Amniotic stem cell (primary cell): ENCODE results near the gene PCDHA4.
A peak's percentile ranks its signal among the peaks of the same experiment; 100 is the strongest.
"Not testable (repeated sequence)": the region's sequence is repeated elsewhere in the genome, so short reads cannot be mapped to it uniquely, and the experiment has no call there.

Experiments
- DNase-seq: peaks from one replicate; lab custom pipeline; 2025; lab: John Stamatoyannopoulos, UW

PCDHA4 gene

GRCh38 chr5:140821375-140822280 lies 14.8 kb downstream of the PCDHA4 start, which contains the start of gene PCDHA5:
Gene PCDHA5 (plus strand): TSS chr5:140821613.
- peak; percentile 3 for DNase-seq

GRCh38 chr5:140822281-140822629 lies 15.4 kb downstream of the PCDHA4 start:
- no peak for DNase-seq

DNA sequence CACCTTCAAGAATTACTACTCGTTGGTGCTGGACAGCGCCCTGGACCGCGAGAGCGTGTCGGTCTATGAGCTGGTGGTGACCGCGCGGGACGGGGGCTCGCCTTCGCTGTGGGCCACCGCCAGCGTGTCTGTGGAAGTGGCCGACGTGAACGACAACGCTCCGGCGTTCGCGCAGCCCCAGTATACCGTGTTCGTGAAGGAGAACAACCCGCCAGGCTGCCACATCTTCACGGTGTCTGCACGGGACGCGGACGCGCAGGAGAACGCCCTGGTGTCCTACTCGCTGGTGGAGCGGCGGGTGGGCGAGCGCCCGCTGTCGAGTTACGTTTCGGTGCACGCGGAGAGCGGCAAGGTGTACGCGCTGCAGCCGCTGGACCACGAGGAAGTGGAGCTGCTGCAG lies 16.1 kb downstream of the PCDHA4 start:
- DNase-seq, result not testable (repeated sequence)

DNA sequence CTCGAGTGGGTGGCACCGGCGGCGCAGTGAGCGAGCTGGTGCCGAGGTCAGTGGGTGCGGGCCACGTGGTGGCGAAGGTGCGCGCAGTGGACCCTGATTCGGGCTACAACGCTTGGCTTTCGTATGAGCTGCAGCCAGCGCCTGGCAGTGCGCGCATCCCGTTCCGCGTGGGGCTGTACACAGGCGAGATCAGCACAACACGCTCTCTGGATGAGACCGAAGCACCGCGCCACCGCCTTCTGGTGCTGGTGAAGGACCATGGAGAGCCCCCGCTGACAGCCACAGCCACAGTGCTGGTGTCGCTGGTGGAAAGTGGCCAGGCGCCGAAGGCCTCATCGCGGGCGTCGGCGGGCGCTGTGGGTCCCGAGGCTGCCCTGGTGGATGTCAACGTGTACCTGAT lies 16.6 kb downstream of the PCDHA4 start:
- DNase-seq, result no peak

DNA sequence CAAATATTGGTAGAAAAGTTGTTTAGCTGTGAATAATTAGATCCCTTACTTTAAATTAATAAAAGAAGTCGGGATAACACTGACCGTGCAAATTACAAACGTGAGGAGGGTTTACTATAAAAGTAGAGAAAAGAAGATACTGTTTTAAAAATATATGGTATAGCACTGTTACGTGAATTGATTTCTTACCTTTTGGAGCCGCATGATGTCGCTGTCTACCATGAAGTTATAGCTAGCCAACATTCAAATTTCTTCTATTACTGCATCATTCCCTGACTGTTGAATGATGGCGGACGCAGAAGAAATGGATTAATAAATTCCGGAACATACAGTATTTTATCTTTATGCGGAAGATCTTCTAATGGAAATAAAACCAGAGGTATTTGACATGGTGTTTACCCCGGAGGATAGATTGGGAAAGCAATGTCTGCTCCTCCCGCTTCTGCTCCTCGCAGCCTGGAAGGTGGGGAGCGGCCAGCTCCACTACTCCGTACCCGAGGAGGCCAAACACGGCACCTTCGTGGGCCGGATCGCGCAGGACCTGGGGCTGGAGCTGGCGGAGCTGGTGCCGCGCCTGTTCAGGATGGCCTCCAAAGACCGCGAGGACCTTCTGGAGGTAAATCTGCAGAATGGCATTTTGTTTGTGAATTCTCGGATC lies 21.0 kb downstream of the PCDHA4 start, which contains the start of gene PCDHA6:
Gene PCDHA6 (plus strand): TSS at position 257 of the 658 bp plus-strand sequence. CDS start 132 bp downstream, at position 389.
- DNase-seq, result no peak

GRCh38 chr5:140828362-140828737 lies 21.5 kb downstream of the PCDHA4 start:
- DNase-seq, result no peak

- DNase-seq, result not testable (repeated sequence)
These were observed 22.9 kb downstream of the PCDHA4 start for GRCh38 chr5:140829511-140830501.

DNA sequence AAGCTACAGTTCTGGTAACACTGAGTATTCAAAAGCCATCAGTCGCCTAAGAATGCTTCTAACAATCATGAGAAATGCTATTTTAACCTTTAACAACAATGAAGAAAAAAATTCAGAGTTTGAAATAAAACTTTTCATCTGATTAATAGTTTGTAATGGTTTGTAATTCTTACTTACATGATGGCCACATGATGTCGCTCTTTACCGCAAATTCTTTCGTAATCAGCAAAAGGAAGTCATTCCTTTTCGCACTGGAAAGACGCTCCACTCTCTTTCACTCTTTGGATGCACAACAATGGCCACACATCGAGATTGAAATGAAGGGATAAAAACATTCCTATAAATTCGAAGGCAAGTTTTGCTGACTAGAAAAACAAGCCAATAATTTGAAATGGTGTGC lies 27.1 kb downstream of the PCDHA4 start, which contains the start of gene PCDHA7:
Gene PCDHA7 (plus strand): TSS at position 277 of the 400 bp plus-strand sequence. CDS start 115 bp downstream, at position 392.
- no peak for DNase-seq

GRCh38 chr5:140834439-140835008 lies 27.7 kb downstream of the PCDHA4 start:
- DNase-seq, result not testable (repeated sequence)

DNA sequence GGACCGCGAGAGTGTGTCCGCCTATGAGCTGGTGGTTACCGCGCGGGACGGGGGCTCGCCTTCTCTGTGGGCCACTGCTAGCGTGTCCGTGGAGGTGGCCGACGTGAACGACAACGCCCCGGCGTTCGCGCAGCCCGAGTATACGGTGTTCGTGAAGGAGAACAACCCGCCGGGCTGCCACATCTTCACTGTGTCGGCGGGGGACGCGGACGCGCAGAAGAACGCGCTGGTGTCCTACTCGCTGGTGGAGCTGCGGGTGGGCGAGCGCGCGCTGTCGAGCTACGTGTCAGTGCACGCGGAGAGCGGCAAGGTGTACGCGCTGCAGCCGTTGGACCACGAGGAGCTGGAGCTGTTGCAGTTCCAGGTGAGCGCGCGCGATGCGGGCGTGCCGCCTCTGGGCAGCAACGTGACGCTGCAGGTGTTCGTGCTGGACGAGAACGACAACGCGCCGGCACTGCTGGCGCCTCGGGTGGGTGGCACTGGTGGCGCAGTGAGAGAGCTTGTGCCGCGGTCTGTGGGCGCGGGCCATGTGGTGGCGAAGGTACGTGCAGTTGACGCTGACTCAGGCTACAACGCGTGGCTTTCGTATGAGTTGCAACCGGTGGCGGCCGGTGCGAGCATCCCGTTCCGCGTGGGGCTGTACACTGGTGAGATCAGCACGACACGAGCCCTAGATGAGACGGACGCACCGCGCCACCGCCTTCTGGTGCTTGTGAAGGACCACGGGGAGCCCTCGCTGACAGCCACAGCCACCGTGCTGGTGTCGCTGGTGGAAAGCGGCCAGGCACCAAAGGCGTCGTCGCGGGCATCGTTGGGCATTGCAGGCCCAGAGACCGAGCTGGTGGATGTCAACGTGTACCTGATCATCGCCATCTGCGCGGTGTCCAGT lies 29.0 kb downstream of the PCDHA4 start:
- no peak for DNase-seq

DNA sequence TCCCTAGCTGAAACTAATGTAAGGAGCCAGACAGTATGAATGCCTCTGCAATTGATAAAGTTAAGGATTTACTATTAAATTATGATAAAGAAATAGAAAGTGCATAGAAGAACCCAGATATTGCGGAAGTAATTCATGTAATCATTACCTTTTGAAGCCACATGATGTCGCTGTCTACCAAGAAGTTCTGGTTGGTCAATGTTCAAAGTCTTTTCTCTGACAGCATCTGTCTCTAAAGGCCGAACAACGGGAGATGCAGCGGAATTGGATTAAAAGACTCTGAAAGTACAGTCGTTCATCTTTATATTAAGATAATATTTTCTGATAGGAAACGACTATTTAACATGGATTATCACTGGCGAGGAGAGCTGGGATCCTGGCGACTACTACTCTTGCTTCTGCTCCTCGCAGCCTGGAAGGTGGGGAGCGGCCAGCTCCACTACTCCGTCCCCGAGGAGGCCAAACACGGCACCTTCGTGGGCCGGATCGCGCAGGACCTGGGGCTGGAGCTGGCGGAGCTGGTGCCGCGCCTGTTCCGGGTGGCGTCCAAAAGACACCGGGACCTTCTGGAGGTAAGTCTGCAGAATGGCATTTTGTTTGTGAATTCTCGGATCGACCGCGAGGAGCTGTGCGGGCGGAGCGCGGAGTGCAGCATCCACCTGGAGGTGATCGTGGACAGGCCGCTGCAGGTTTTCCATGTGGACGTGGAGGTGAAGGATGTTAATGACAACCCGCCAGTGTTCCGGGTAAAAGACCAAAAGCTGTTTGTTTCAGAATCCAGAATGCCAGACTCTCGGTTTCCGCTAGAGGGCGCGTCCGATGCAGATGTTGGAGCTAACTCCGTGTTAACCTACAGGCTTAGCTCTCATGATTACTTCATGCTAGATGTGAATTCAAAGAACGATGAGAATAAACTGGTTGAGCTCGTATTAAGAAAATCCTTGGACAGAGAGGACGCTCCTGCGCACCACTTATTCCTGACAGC lies 34.4 kb downstream of the PCDHA4 start, which contains the start of gene PCDHA8:
Gene PCDHA8 (plus strand): TSS at position 210 of the 985 bp plus-strand sequence. CDS start 135 bp downstream, at position 345.
- DNase-seq, result no peak

DNA sequence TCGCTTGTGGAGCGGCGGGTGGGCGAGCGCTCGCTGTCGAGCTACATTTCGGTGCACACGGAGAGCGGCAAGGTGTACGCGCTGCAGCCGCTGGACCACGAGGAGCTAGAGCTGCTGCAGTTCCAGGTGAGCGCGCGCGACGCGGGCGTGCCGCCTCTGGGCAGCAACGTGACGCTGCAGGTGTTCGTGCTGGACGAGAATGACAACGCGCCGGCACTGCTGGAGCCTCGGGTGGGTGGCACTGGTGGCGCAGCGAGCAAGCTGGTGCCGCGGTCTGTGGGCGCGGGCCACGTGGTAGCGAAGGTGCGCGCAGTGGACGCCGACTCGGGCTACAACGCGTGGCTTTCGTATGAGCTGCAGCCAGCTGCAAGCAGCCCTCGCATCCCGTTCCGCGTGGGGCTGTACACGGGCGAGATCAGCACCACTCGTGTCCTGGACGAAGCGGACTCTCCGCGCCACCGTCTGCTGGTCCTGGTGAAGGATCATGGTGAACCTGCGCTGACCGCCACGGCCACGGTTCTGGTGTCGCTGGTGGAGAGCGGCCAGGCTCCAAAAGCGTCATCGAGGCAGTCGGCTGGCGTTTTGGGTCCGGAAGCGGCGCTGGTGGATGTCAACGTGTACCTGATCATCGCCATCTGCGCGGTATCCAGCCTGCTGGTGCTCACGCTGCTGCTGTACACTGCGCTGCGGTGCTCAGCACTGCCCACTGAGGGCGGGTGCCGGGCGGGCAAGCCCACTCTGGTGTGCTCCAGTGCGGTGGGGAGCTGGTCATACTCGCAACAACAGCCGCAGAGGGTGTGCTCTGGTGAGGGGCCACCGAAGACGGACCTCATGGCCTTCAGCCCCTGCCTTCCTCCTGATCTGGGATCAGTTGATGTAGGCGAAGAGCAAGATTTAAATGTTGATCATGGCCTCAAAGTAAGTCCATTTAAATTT lies 36.2 kb downstream of the PCDHA4 start:
- no peak for DNase-seq

DNA sequence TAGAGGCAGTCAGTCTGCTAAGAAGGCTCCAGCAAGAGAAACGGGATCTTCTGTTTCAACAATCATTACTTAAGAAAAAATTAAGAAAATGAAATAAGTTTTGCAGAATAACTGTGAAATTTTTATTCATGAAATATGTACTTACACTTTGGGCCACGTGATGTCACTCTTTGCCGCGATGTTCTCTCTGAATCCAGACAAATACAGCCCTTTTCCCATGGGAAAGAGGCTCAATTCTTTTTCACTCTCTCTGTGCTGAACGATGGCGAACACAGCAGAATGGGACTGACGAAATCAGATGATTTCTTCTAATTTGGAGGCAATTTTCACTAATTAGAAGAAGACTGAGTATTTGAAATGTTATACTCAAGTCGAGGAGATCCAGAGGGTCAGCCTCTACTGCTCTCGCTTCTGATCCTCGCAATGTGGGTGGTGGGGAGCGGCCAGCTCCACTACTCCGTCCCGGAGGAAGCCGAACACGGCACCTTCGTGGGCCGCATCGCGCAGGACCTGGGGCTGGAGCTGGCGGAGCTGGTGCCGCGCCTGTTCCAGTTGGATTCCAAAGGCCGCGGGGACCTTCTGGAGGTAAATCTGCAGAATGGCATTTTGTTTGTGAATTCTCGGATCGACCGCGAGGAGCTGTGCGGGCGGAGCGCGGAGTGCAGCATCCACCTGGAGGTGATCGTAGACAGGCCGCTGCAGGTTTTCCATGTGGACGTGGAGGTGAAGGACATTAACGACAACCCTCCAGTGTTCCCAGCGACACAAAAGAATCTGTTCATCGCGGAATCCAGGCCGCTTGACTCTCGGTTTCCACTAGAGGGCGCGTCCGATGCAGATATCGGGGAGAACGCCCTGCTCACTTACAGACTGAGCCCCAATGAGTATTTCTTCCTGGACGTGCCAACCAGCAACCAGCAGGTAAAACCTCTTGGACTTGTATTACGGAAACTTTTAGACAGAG lies 41.6 kb downstream of the PCDHA4 start, which contains the start of gene PCDHA9:
Gene PCDHA9 (plus strand): TSS at position 244 of the 964 bp plus-strand sequence. CDS start 114 bp downstream, at position 358.
- DNase-seq, result not testable (repeated sequence)

DNA sequence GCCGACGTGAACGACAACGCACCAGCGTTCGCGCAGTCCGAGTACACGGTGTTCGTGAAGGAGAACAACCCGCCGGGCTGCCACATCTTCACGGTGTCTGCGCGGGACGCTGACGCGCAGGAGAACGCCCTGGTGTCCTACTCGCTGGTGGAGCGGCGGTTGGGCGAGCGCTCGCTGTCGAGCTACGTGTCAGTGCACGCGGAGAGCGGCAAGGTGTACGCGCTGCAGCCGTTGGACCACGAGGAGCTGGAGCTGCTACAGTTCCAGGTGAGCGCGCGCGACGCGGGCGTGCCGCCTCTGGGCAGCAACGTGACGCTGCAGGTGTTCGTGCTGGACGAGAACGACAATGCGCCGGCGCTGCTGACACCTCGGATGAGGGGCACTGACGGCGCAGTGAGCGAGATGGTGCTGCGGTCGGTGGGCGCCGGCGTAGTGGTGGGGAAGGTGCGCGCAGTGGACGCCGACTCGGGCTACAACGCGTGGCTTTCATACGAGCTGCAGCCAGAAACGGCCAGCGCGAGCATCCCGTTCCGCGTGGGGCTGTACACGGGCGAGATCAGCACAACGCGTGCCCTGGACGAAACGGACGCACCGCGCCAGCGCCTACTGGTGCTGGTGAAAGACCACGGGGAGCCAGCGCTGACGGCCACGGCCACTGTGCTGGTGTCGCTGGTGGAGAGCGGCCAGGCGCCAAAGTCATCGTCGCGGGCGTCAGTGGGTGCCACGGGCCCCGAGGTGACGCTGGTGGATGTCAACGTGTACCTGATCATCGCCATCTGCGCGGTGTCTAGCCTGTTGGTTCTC lies 43.2 kb downstream of the PCDHA4 start:
- not testable (repeated sequence) for DNase-seq
